Osteocyte (in vitro differentiated cells): ENCODE results near the gene CHST1. TPM values are rescaled to one million over a fixed set of nuclear protein-coding genes. Genes with fewer than 3 reads are reported as not detected.
A peak's percentile ranks its signal among the peaks of the same experiment; 100 is the strongest.

Experiments used
- DNase-seq: peaks from one replicate; pipeline ENCODE4 v3.0.0; 2021; ENCODE audit warnings: mixed read lengths; ENCODE audit not compliant: unreplicated experiment; ENCODE audit errors: extremely low spot score
- H3K27ac Mint-ChIP-seq: one replicate; pipeline ENCODE4 v1.8.0; 2021; ENCODE audit warnings: mild to moderate bottlenecking, mixed read lengths; ENCODE audit not compliant: unreplicated experiment
- H3K27me3 Mint-ChIP-seq: one replicate; pipeline ENCODE4 v1.8.0; 2021; ENCODE audit warnings: mixed read lengths; ENCODE audit not compliant: unreplicated experiment
- H3K36me3 Mint-ChIP-seq: one replicate; pipeline ENCODE4 v1.8.0; 2021; ENCODE audit warnings: mixed read lengths; ENCODE audit not compliant: unreplicated experiment
- H3K4me1 Mint-ChIP-seq: one replicate; pipeline ENCODE4 v1.8.0; 2021; ENCODE audit warnings: mixed read lengths; ENCODE audit not compliant: unreplicated experiment
- H3K4me3 Mint-ChIP-seq: one replicate; pipeline ENCODE4 v1.8.0; 2021; ENCODE audit warnings: mild to moderate bottlenecking, moderate library complexity, mixed read lengths; ENCODE audit not compliant: unreplicated experiment
- H3K9me3 Mint-ChIP-seq: one replicate; pipeline ENCODE4 v1.8.0; 2021; ENCODE audit warnings: mixed read lengths; ENCODE audit not compliant: unreplicated experiment
- CTCF ChIP-seq: fragments of 200-600 bp; sonication (generic); IDR thresholded peaks from 2 replicates; pipeline ENCODE4 v1.5.0; 2021; ENCODE audit warnings: antibody characterized with exemption, mild to moderate bottlenecking, moderate library complexity
- total RNA-seq: library from RNA; stranded (reverse); gene quantifications from 2 replicates; pipeline ENCODE4 v1.2.1, GENCODE V29; 2021

Gene CHST1
- total RNA-seq, 1 donor from 2014 or later: 0.67 TPM

GRCh38 chr11:45620243-45620642, 45.2 kb downstream of the CHST1 start:
- peak; percentile 56 for DNase-seq
- H3K27ac Mint-ChIP-seq: no peak overlapping the region
- H3K4me1 Mint-ChIP-seq: no peaks in the 10 kb centered on the region
- TF ChIP-seq CTCF: no peak
- H3K27me3 Mint-ChIP-seq: peaks cover 33% of the 10 kb centered on the region
- H3K36me3 Mint-ChIP-seq: no peaks in the 10 kb centered on the region
- H3K9me3 Mint-ChIP-seq: no peaks in the 10 kb centered on the region
- no peak overlapping the region for H3K4me3 Mint-ChIP-seq

- Mint-ChIP-seq H3K27ac (no peak overlapping the region), H3K4me3 (no peak overlapping the region), H3K9me3 (no peaks in the 10 kb centered on the region), H3K36me3 (no peaks in the 10 kb centered on the region), H3K4me1 (no peaks in the 10 kb centered on the region), H3K27me3 (peaks cover 36% of the 10 kb centered on the region)
- peak; percentile 19 for DNase-seq
- no peak for TF ChIP-seq CTCF
These were observed 46.5 kb downstream of the CHST1 start for GRCh38 chr11:45618897-45619296.

GRCh38 chr11:45617871-45618601, 47.4 kb downstream of the CHST1 start:
- no peak for TF ChIP-seq CTCF
- H3K36me3 Mint-ChIP-seq: no peaks in the 10 kb centered on the region
- no peak overlapping the region for H3K27ac Mint-ChIP-seq
- peak; percentile 56 for DNase-seq
- H3K4me3 Mint-ChIP-seq: no peak overlapping the region
- peaks cover 35% of the 10 kb centered on the region for H3K27me3 Mint-ChIP-seq
- no peaks in the 10 kb centered on the region for H3K9me3 Mint-ChIP-seq
- H3K4me1 Mint-ChIP-seq: no peaks in the 10 kb centered on the region

- no peak for TF ChIP-seq CTCF
- Mint-ChIP-seq H3K27me3 (peaks cover 35% of the 10 kb centered on the region), H3K4me3 (no peak overlapping the region)
These were observed 48.4 kb downstream of the CHST1 start for GRCh38 chr11:45616802-45617549.

GRCh38 chr11:45615182-45615792, 50.1 kb downstream of the CHST1 start:
- H3K4me1 Mint-ChIP-seq: no peaks in the 10 kb centered on the region
- no peak overlapping the region for H3K27ac Mint-ChIP-seq
- no peak overlapping the region for H3K4me3 Mint-ChIP-seq
- no peak for TF ChIP-seq CTCF
- DNase-seq: peak; percentile 66
- no peaks in the 10 kb centered on the region for H3K36me3 Mint-ChIP-seq
- peaks cover 38% of the 10 kb centered on the region for H3K27me3 Mint-ChIP-seq
- no peaks in the 10 kb centered on the region for H3K9me3 Mint-ChIP-seq

More at GRCh38 chr11:45616802-45617549, 48.4 kb downstream of the CHST1 start:
- Mint-ChIP-seq H3K36me3 (no peaks in the 10 kb centered on the region), H3K27ac (no peak overlapping the region), H3K4me1 (no peaks in the 10 kb centered on the region), H3K9me3 (no peaks in the 10 kb centered on the region)
- DNase-seq: peak; percentile 51
